GM06990 (cell line): ENCODE data around the gene ZDHHC3.

Experiments used
- DNase-seq: peaks from one replicate; pipeline ENCODE4 v3.0.0-alpha.2; 2011; ENCODE audit not compliant: insufficient read length; ENCODE audit errors: extremely low read depth
- H3K27me3 ChIP-seq: replicated peaks from 2 replicates; pipeline ENCODE4 v1.6.0; 2011; ENCODE audit warnings: low read length; ENCODE audit not compliant: control insufficient read depth, insufficient read depth
- H3K36me3 ChIP-seq: 2 replicates; pipeline ENCODE4 v1.5.1; 2011; ENCODE audit warnings: low read length; ENCODE audit not compliant: control insufficient read depth, insufficient read depth
- H3K4me3 ChIP-seq: replicated peaks from 2 replicates; pipeline ENCODE4 v1.5.1; 2011; ENCODE audit warnings: low read depth, mild to moderate bottlenecking, control low read depth, low read length
- CTCF ChIP-seq: IDR thresholded peaks from 2 replicates; pipeline ENCODE4 v1.5.1; 2011; ENCODE audit warnings: low read length, control low read depth, mild to moderate bottlenecking, inconsistent platforms; ENCODE audit not compliant: insufficient read depth, poor library complexity, severe bottlenecking

ZDHHC3 gene

GRCh38 chr3:44883999-44884431 is 92.0 kb downstream of the ZDHHC3 start:
- TF ChIP-seq CTCF: no peak
- no peak overlapping the region for H3K4me3 ChIP-seq
- no peaks in the 10 kb centered on the region for H3K36me3 ChIP-seq
- no peak for DNase-seq
- H3K27me3 ChIP-seq: peaks cover 1% of the 10 kb centered on the region; the same call in 1 of the 2 replicates

- Histone ChIP-seq H3K4me3 (no peak overlapping the region), H3K27me3 (peaks cover 1% of the 10 kb centered on the region; the same call in 1 of the 2 replicates), H3K36me3 (no peaks in the 10 kb centered on the region)
- no peak for TF ChIP-seq CTCF
- DNase-seq: no peak
Observed at GRCh38 chr3:44883213-44883955, 92.6 kb downstream of the ZDHHC3 start.

- no peak for TF ChIP-seq CTCF
- Histone ChIP-seq H3K4me3 (no peak overlapping the region), H3K36me3 (no peaks in the 10 kb centered on the region), H3K27me3 (no peaks in the 10 kb centered on the region; the same call in 1 of the 2 replicates)
- no peak for DNase-seq
Observed at GRCh38 chr3:44880284-44880683, 95.7 kb downstream of the ZDHHC3 start.

- TF ChIP-seq CTCF: no peak
Observed at GRCh38 chr3:44877333-44877732, 98.6 kb downstream of the ZDHHC3 start.

GRCh38 chr3:44875596-44875995 is 100.4 kb downstream of the ZDHHC3 start:
- no peak for TF ChIP-seq CTCF
- Histone ChIP-seq H3K27me3 (no peaks in the 10 kb centered on the region), H3K4me3 (no peak overlapping the region), H3K36me3 (no peaks in the 10 kb centered on the region)
- no peak for DNase-seq

More at GRCh38 chr3:44877333-44877732, 98.6 kb downstream of the ZDHHC3 start:
- Histone ChIP-seq H3K27me3 (no peaks in the 10 kb centered on the region), H3K4me3 (no peak overlapping the region), H3K36me3 (no peaks in the 10 kb centered on the region)
- DNase-seq: no peak
